HUDEP-2 (cell line): ENCODE measurements around the gene SGPL1.
"Not testable (repeated sequence)": the region's sequence is repeated elsewhere in the genome, so short reads cannot be mapped to it uniquely, and the experiment has no call there.

Experiments used
- DNase-seq, 76 experiments: peaks; one replicate each; lab custom pipeline; 2025; ENCODE audit not compliant: unreplicated experiment in 76 of 76; lab: John Stamatoyannopoulos, UW

Gene SGPL1

GRCh38 chr10:70815504-70816219 is at the start of gene SGPL1:
TSS of gene SGPL1 (plus strand) at chr10:70815948. CDS start at chr10:70816854, 906 bp downstream.
- peak in 64 of 76 experiments; percentile 5 to 78 (median 52) for DNase-seq

GRCh38 chr10:70768026-70768685 is 47.6 kb upstream of the SGPL1 start:
- DNase-seq, result not testable (repeated sequence)

- DNase-seq, result no peak
Observed at GRCh38 chr10:70769121-70769520, 46.6 kb upstream of the SGPL1 start.

- no peak for DNase-seq
Observed at GRCh38 chr10:70770001-70770400, 45.7 kb upstream of the SGPL1 start.

GRCh38 chr10:70770516-70770915 is 45.2 kb upstream of the SGPL1 start:
- not testable (repeated sequence) for DNase-seq

- no peak for DNase-seq
Observed at GRCh38 chr10:70771311-70772194, 44.2 kb upstream of the SGPL1 start.

- no peak for DNase-seq
Observed at GRCh38 chr10:70772627-70773026, 43.1 kb upstream of the SGPL1 start.

GRCh38 chr10:70773461-70773860 is 42.3 kb upstream of the SGPL1 start:
- no peak for DNase-seq

DNA sequence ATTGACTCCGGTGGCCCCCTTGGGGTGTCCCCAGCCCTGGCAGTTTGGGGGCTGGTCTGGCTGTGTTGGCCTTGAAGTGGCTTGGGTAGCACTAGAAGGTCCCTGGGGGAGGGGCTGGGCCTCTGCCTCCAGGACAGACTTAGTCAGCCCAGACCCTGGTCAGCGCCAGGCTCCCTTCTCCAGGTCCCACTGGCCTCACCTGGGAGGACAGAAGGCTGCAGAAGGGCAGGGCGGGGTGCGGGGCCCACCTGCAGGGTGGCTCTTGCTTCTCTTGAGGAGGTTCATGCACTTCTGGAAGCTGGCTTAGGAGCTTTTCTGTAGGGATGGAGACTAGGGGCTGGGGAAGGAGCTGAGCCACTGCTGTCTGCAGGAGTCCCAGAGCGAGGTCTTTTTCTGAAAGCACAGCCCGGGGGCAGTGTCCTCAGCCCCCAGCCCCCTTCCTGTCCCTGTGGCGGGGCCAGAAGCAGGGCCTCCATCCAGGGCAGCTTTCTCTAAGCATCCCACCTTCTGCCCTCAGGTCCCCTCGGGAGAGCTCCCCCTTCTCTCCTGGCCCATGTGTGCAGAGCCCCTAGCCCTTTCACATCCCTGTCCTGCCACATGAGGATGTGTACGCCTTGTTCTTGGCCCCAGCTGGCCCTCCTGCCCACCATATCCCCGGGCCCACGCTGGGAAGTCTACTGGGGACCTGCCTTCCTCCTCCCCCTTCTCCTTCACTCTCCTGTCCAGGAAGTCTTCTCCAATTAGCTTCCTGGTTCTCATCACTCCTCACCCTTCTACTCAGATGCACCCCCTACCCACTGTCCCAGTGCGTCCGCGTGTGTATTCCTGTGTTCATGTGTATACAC is 41.6 kb upstream of the SGPL1 start:
- no peak for DNase-seq

DNA sequence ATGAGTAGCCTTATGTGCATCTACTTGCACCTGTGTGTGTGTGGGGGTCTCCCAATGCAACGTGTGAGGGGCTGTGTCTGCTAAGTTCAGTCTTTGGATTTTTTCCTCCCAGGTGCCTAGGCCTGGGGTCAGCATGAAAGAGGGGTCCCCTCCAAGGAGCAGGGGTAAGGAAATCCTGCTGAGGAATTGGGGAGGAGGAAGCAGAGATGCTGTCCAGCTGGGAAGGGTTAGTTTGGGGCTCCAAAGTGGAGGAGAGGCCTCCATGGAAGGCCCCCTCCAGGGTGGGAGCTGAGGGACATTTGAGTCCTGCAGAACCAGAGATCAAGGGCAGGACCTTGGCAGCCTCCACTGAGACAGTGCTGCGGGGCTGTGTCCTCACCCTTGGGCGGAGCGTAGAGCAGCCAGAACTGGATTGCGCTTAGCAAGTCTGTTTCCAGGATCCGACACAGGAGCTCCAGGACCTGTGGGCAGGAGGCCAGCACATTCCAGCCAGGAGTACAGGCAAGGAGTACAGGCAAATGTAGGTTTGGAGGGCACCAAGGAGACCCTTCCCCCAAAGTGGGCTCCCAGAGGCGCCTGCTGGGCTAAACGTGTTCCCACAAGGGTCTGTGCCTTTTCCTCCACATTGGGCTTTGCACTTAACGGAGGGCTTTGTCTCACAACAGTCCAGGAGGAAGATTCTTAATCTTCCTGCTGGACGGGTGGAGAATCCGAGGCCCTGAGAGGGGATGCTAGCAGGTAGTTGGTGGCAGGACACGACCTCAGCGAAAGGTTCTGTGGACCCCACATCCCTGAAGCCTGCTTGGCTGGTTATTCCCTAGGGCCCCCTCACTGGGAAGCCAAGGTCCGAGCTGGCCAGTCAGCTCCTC is 40.7 kb upstream of the SGPL1 start:
- DNase-seq, result no peak

GRCh38 chr10:70775679-70776454 is 39.9 kb upstream of the SGPL1 start:
- no peak for DNase-seq

GRCh38 chr10:70776455-70777005 is 39.2 kb upstream of the SGPL1 start:
- DNase-seq, result no peak

DNA sequence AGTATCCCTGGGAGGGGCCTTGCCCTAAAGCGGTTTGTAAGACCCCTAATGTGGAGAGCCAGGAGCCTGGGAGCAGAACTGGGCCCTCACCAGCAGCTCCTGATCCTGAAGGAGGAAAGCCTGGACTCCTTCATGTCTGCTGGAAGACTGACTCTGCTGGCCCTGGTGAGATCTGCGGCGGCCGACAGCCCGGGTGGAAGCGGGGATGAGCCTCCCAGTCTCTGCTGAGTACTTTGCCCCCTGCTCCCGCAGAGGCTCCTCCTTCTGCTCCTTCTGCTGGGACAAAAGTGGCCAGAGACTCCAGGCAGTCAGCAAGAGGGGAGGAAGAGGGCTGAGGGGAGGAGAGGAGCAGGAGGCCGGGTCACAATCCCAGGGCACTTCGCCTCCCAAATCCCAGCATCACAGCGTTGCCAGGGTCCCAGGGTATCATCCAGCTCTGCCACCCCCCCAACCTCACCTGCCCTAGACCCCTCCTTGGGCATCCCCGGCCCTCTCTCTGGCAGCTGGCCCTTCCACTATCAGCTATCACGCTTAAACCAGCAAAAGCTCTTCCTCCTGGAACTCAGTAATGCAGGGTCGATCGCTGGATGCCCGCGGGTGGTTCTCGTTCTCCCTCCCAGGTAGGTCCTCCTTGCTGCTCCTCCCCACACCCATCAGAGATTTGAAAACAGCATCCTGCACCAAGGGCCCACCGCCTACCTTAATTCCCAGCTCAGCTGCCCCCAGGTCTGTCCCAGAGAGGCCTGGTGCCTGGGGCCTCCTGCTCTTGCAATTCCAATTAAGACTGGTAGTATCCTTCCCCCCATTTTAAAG is 38.5 kb upstream of the SGPL1 start:
- DNase-seq, result no peak

GRCh38 chr10:70778267-70778924 is 37.4 kb upstream of the SGPL1 start:
- DNase-seq, result no peak

GRCh38 chr10:70779088-70779487 is 36.7 kb upstream of the SGPL1 start:
- no peak for DNase-seq

DNA sequence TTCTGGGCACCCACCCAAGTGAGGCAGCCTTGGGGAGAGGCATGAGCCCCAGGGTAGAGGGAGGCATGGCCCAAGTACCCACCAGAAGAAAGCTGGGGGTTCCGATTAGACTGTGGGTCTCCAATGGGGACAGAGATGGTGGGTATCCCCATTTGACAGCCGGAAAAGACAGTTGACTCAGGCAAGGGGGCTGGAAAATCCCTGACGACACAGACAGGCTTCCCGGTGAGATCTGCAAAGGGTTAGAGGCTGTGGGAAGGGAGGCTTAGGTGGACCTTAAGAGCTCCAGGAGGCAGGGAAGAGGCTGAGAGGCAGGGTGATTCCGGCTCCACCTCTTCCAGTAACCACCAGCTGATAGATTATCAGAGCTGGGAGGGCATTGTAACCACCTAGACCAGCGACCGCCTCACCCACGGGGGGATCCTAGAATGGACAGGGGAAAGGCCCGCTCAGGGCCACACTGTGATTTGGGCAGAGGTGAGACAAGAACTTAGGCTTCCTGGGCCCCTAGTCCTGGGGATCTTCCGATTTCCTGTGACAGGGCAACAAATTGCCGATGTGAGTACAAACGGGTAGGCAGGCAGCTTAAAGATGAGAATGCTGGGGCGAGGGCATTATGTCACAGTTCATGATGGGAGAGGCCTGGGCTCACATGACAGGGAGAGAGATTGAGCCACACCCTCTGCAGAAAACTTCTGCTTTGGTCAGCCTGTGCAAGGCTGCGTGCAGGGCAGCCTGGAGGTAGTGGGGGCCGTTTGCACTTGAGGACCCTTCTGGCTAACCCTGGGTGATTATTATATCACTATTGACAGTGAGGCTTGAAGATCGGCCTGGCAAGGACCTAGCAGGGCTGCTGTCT is 36.0 kb upstream of the SGPL1 start:
- DNase-seq, result peak in 15 of 76 experiments; percentile 2 to 31 (median 6)
